NT2/D1 (cell line): Measurements from ENCODE around the gene KLRG1.
A peak's percentile ranks its signal among the peaks of the same experiment; 100 is the strongest.

Source experiments
- DNase-seq: peaks from one replicate; pipeline ENCODE4 v3.0.0-alpha.2; 2011; ENCODE audit warnings: low read depth, low spot score
- H3K27me3 ChIP-seq: 2 replicates; pipeline ENCODE4 v1.6.0; 2011; ENCODE audit warnings: mild to moderate bottlenecking; ENCODE audit not compliant: insufficient read length, insufficient read depth
- H3K36me3 ChIP-seq: 2 replicates; pipeline ENCODE4 v1.6.1; 2011; ENCODE audit warnings: mild to moderate bottlenecking, low read length, mixed read lengths; ENCODE audit not compliant: insufficient read depth, insufficient read length
- H3K4me1 ChIP-seq: 2 replicates; pipeline ENCODE4 v1.5.1; 2011; ENCODE audit not compliant: insufficient read depth, insufficient read length
- H3K4me3 ChIP-seq: 2 replicates; pipeline ENCODE4 v1.5.1; 2011; ENCODE audit warnings: low read depth; ENCODE audit not compliant: insufficient read length
- H3K9ac ChIP-seq: 2 replicates; pipeline ENCODE4 v1.6.0; 2011; ENCODE audit warnings: low read depth; ENCODE audit not compliant: insufficient read length
- H3K9me3 ChIP-seq: 2 replicates; pipeline ENCODE4 v1.5.1; 2011; ENCODE audit warnings: mild to moderate bottlenecking, low read length; ENCODE audit not compliant: insufficient read depth
- SUZ12 ChIP-seq: IDR thresholded peaks from 2 replicates; pipeline ENCODE4 v1.6.1; 2011; ENCODE audit not compliant: insufficient read length, insufficient read depth; ENCODE audit errors: extremely low read depth
- YY1 ChIP-seq: IDR thresholded peaks from 2 replicates; pipeline ENCODE4 v1.6.1; 2011; ENCODE audit not compliant: insufficient read length, insufficient read depth
- ZNF274 ChIP-seq: IDR thresholded peaks from 2 replicates; pipeline ENCODE4 v1.6.1; 2011; ENCODE audit warnings: mild to moderate bottlenecking, low read depth, low read length

KLRG1 gene

DNA sequence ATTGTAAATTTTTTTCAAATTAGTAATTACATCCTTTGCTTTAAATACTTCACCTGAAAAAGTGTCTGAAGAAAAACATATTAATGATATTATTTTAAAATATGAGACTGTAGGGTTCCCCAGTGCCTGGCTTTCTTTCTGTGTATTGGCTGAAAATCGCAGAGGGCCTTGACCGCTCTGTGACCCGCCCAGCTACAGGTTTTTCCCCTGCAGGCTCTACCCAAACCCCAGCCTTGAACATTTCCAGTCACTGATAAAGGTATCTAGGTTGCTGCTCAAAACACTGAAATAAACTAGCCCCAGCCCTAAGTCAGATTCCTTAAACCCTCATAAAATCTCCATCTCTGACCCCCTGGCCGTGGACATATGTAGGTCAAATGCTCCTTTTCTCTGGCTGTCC, 11.9 kb downstream of the KLRG1 start:
- Histone ChIP-seq H3K4me3 (no peak overlapping the region), H3K9me3 (peaks cover 8% of the 10 kb centered on the region), H3K9ac (no peak overlapping the region), H3K36me3 (no peaks in the 10 kb centered on the region), H3K27me3 (no peaks in the 10 kb centered on the region), H3K4me1 (no peaks in the 10 kb centered on the region)
- no peak for TF ChIP-seq SUZ12
- TF ChIP-seq ZNF274 = no peak
- TF ChIP-seq YY1 = no peak
- no peak for DNase-seq

DNA sequence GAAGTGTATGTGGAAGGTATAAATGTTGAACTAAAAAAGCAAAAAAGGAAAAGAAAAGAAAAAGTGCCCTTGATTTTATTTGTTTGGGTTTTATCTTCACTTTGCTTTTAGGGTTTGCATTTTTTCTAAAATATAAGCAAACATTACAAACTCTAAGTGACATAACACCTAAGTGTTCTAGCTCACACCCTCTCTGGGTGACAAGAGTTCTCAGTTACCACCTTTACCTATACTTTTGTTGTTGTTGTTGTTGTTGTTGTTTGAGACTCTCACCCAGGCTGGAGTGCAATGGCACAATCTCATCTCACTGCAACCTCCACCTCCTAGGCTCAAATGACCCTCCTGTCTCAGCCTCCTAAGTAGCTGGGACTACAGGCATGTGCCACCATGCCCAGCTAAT, 13.0 kb downstream of the KLRG1 start:
- Histone ChIP-seq H3K36me3 (no peaks in the 10 kb centered on the region), H3K4me1 (no peaks in the 10 kb centered on the region), H3K27me3 (no peaks in the 10 kb centered on the region), H3K9ac (no peak overlapping the region), H3K9me3 (peaks cover 8% of the 10 kb centered on the region), H3K4me3 (no peak overlapping the region)
- DNase-seq = no peak
- no peak for TF ChIP-seq ZNF274
- no peak for TF ChIP-seq SUZ12
- TF ChIP-seq YY1 = no peak

- no peak for DNase-seq
- TF ChIP-seq YY1 = no peak
- TF ChIP-seq SUZ12 = no peak
- TF ChIP-seq ZNF274 = no peak
- Histone ChIP-seq H3K9ac (no peak overlapping the region), H3K4me1 (no peaks in the 10 kb centered on the region), H3K27me3 (no peaks in the 10 kb centered on the region), H3K36me3 (no peaks in the 10 kb centered on the region), H3K9me3 (peaks cover 6% of the 10 kb centered on the region; the same call in 1 of the 2 replicates), H3K4me3 (no peak overlapping the region)
Observed at GRCh38 chr12:9022592-9022991, 33.2 kb downstream of the KLRG1 start.

DNA sequence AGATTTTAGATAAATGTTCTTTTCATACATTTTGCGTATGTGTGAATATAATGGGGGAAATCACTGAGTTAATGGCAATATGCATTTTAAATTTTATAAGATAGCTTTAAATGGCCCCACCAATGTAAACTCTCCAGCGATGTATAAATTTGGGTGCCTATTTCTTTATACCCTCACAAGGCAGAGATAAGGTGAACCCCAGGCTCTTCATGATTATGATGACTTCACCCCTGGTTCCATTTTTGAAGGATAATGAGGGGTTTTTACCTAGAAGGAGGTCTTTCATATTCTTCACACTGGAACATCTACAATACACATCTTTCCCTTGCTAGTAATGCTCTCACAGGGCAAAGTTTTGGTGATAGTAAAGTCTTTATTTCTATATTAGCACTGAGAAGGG, 35.2 kb downstream of the KLRG1 start:
- no peak for TF ChIP-seq SUZ12
- no peaks in the 10 kb centered on the region for H3K9me3 ChIP-seq
- no peak overlapping the region for H3K9ac ChIP-seq
- H3K4me1 ChIP-seq = no peaks in the 10 kb centered on the region
- no peaks in the 10 kb centered on the region for H3K36me3 ChIP-seq
- DNase-seq = no peak
- no peak overlapping the region for H3K4me3 ChIP-seq
- no peaks in the 10 kb centered on the region for H3K27me3 ChIP-seq

DNA sequence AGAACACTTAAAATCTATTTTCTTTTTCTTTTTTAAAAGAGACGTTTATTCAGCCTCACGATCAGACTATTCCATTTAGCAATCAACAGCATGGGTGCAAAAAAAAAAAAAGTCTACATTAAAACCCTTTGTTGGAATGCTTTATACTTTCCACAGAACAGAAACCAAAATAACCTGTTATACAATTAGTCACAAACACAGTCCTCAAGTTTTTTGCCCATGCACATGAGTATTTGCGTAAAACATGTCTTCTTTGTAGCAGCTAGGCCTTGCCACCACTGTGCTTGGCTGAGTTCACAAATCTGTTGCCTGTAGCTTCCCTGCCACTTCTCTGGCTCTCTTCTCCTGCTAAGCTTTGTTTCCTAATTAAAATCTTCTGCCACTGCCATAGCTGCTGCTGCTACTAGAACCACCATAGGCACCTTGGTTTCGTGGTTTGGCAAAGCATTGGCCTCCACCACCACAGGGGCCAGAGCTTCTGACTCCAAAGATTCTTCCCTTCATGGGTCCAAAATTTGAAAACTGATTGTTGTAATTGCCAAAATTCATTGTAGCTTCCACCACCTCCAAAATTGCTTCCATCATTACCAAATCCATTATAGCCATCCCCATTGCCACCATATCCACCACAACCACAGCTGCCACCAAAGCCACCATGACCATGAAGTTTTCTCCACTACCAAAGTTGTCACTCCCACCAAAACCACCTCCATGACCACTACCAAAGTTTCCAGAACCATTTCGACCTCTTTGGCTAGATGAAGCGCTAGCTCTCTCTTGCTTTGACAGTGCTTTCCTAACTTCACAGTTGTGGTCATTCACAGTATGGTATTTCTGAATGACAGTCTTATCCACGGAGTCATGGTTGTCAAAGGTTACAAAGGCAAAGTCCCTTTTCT, 38.1 kb downstream of the KLRG1 start:
- TF ChIP-seq SUZ12 (no peak), YY1 (no peak), ZNF274 (no peak)
- no peaks in the 10 kb centered on the region for H3K27me3 ChIP-seq
- H3K9me3 ChIP-seq = no peaks in the 10 kb centered on the region
- no peaks in the 10 kb centered on the region for H3K36me3 ChIP-seq
- H3K4me1 ChIP-seq = no peaks in the 10 kb centered on the region
- H3K9ac ChIP-seq = no peak overlapping the region
- H3K4me3 ChIP-seq = no peak overlapping the region
- no peak for DNase-seq

GRCh38 chr12:9030776-9031175, 41.4 kb downstream of the KLRG1 start:
- no peaks in the 10 kb centered on the region for H3K36me3 ChIP-seq
- no peak for TF ChIP-seq YY1
- no peak for TF ChIP-seq ZNF274
- TF ChIP-seq SUZ12 = no peak
- DNase-seq = peak; percentile 42

GRCh38 chr12:9032202-9032964, 43.0 kb downstream of the KLRG1 start:
- TF ChIP-seq ZNF274 (no peak), YY1 (no peak), SUZ12 (no peak)
- H3K9me3 ChIP-seq = peaks cover 5% of the 10 kb centered on the region; the same call in 1 of the 2 replicates
- H3K36me3 ChIP-seq = no peaks in the 10 kb centered on the region
- no peak for DNase-seq
- no peak overlapping the region for H3K9ac ChIP-seq
- no peaks in the 10 kb centered on the region for H3K4me1 ChIP-seq
- no peaks in the 10 kb centered on the region for H3K27me3 ChIP-seq
- H3K4me3 ChIP-seq = no peak overlapping the region

More at GRCh38 chr12:9030776-9031175, 41.4 kb downstream of the KLRG1 start:
- Histone ChIP-seq H3K27me3 (no peaks in the 10 kb centered on the region), H3K4me1 (no peaks in the 10 kb centered on the region), H3K4me3 (no peak overlapping the region), H3K9ac (no peak overlapping the region), H3K9me3 (peaks cover 5% of the 10 kb centered on the region; the same call in 1 of the 2 replicates)
